ENCODE measurements around the gene GPC1.

Gene GPC1

GRCh38 chr2:240509667-240510512 is 74.4 kb downstream of the GPC1 start:
- DNase-seq (ENCODE audit: insufficient read length, low spot score) = no peak
- no peak for FAIRE-seq

- FAIRE-seq (no peak), DNase-seq (ENCODE audit: insufficient read length, low spot score) (no peak)
These were observed 75.2 kb downstream of the GPC1 start for GRCh38 chr2:240510513-240511210.

- DNase-seq (ENCODE audit: insufficient read length, low spot score) (no peak), FAIRE-seq (no peak)
These were observed 76.1 kb downstream of the GPC1 start for GRCh38 chr2:240511351-240512108.

GRCh38 chr2:240512109-240512485 is 76.6 kb downstream of the GPC1 start:
- DNase-seq (ENCODE audit: insufficient read length, low spot score) (no peak), FAIRE-seq (no peak)

- FAIRE-seq (peak; percentile 26), DNase-seq (ENCODE audit: insufficient read length, low spot score) (no peak)
These were observed 77.4 kb downstream of the GPC1 start for GRCh38 chr2:240512666-240513535.

GRCh38 chr2:240513549-240514287 is 78.3 kb downstream of the GPC1 start:
- FAIRE-seq = peak; percentile 94
- peak; percentile 81 for DNase-seq (ENCODE audit: insufficient read length, low spot score)

- DNase-seq (ENCODE audit: insufficient read length, low spot score) (no peak), FAIRE-seq (no peak)
These were observed 79.2 kb downstream of the GPC1 start for GRCh38 chr2:240514631-240515030.

- FAIRE-seq (no peak), DNase-seq (ENCODE audit: insufficient read length, low spot score) (no peak)
These were observed 81.9 kb downstream of the GPC1 start for GRCh38 chr2:240517342-240517741.
